H9 (cell line): ENCODE data around the gene C1QBP. TPM values are rescaled to one million over a fixed set of nuclear protein-coding genes. Genes with fewer than 3 reads are reported as not detected.

Experiments used
- DNase-seq: peaks from one replicate; pipeline ENCODE4 v3.0.0-alpha.2; 2017
- H2AFZ ChIP-seq: one replicate; pipeline ENCODE4 v1.6.1; 2013; ENCODE audit warnings: mild to moderate bottlenecking, low read length, control low read depth, moderate library complexity
- H2AK5ac ChIP-seq: 2 replicates; pipeline ENCODE4 v1.6.1; 2013; ENCODE audit warnings: low read length, control low read depth, mixed read lengths; ENCODE audit not compliant: insufficient read length
- H2BK120ac ChIP-seq: one replicate; pipeline ENCODE4 v1.6.1; 2013; ENCODE audit warnings: low read depth, mild to moderate bottlenecking, low read length, control low read depth, inconsistent platforms; ENCODE audit not compliant: poor library complexity, severe bottlenecking
- H2BK12ac ChIP-seq: 2 replicates; pipeline ENCODE4 v1.6.1; 2013; ENCODE audit warnings: low read length, control low read depth, mixed read lengths, low read depth; ENCODE audit not compliant: insufficient read length
- H2BK15ac ChIP-seq: 2 replicates; pipeline ENCODE4 v1.6.1; 2013; ENCODE audit warnings: low read depth, low read length, control low read depth
- H2BK20ac ChIP-seq: one replicate; pipeline ENCODE4 v1.6.1; 2013; ENCODE audit warnings: low read depth, mild to moderate bottlenecking, low read length, control low read depth, inconsistent platforms; ENCODE audit not compliant: poor library complexity, severe bottlenecking
- H2BK5ac ChIP-seq: 2 replicates; pipeline ENCODE4 v1.6.1; 2013; ENCODE audit warnings: low read length, control low read depth, mixed read lengths; ENCODE audit not compliant: insufficient read length
- H3K14ac ChIP-seq: 2 replicates; pipeline ENCODE4 v1.6.1; 2013; ENCODE audit warnings: low read length, control low read depth; ENCODE audit not compliant: insufficient read depth
- H3K18ac ChIP-seq: 2 replicates; pipeline ENCODE4 v1.6.1; 2013; ENCODE audit warnings: low read depth, mild to moderate bottlenecking, mixed read lengths, low read length, control low read depth; ENCODE audit not compliant: insufficient read length
- H3K23ac ChIP-seq: 2 replicates; pipeline ENCODE4 v1.6.1; 2013; ENCODE audit warnings: low read length, control low read depth, mixed read lengths, low read depth; ENCODE audit not compliant: insufficient read length
- H3K23me2 ChIP-seq: 2 replicates; pipeline ENCODE4 v1.6.1; 2013; ENCODE audit warnings: low read depth, mild to moderate bottlenecking, mixed read lengths, low read length, control low read depth; ENCODE audit not compliant: insufficient read length, poor library complexity, severe bottlenecking
- H3K27ac ChIP-seq: 2 replicates; pipeline ENCODE4 v1.5.1; 2013; ENCODE audit warnings: low read length, control low read depth, mixed read lengths, low read depth; ENCODE audit not compliant: insufficient read length
- H3K27me3 ChIP-seq: 2 replicates; pipeline ENCODE4 v1.6.1; 2013; ENCODE audit warnings: low read length, control low read depth, inconsistent platforms; ENCODE audit not compliant: insufficient read depth
- H3K4ac ChIP-seq: 2 replicates; pipeline ENCODE4 v1.6.1; 2013; ENCODE audit warnings: low read depth, mild to moderate bottlenecking, control low read depth, inconsistent platforms, low read length, moderate library complexity
- H3K4me1 ChIP-seq: 2 replicates; pipeline ENCODE4 v1.6.1; 2013; ENCODE audit warnings: low read length, control low read depth, inconsistent platforms; ENCODE audit not compliant: insufficient read depth
- H3K4me2 ChIP-seq: 2 replicates; pipeline ENCODE4 v1.6.1; 2013; ENCODE audit warnings: low read length, control low read depth, mixed read lengths; ENCODE audit not compliant: insufficient read length, insufficient read depth
- H3K56ac ChIP-seq: 2 replicates; pipeline ENCODE4 v1.6.1; 2013; ENCODE audit warnings: low read depth, mild to moderate bottlenecking, mixed read lengths, low read length, control low read depth; ENCODE audit not compliant: insufficient read length
- H3K79me1 ChIP-seq: 2 replicates; pipeline ENCODE4 v1.6.1; 2013; ENCODE audit warnings: low read depth, mild to moderate bottlenecking, moderate library complexity, low read length, control low read depth, inconsistent platforms; ENCODE audit not compliant: insufficient read depth, poor library complexity, severe bottlenecking
- H3K79me2 ChIP-seq: 2 replicates; pipeline ENCODE4 v1.6.1; 2013; ENCODE audit warnings: low read length, control low read depth, inconsistent platforms; ENCODE audit not compliant: insufficient read depth
- H3K9ac ChIP-seq: 2 replicates; pipeline ENCODE4 v1.6.1; 2013; ENCODE audit warnings: low read length, control low read depth, mixed read lengths; ENCODE audit not compliant: insufficient read length; ENCODE audit errors: extremely low read depth
- H3K9me3 ChIP-seq: one replicate; pipeline ENCODE4 v1.6.1; 2013; ENCODE audit warnings: low read depth, low read length, inconsistent platforms; ENCODE audit not compliant: control insufficient read depth
- H3T11ph ChIP-seq: one replicate; pipeline ENCODE4 v1.6.1; 2013; ENCODE audit warnings: mild to moderate bottlenecking, low read length, control low read depth, inconsistent platforms
- H4K20me1 ChIP-seq: one replicate; pipeline ENCODE4 v1.6.1; 2013; ENCODE audit not compliant: control insufficient read depth, insufficient read length, insufficient read depth
- H4K5ac ChIP-seq: 2 replicates; pipeline ENCODE4 v1.6.1; 2013; ENCODE audit warnings: low read depth, mild to moderate bottlenecking, mixed read lengths, low read length, control low read depth; ENCODE audit not compliant: insufficient read length
- H4K8ac ChIP-seq: replicated peaks from 2 replicates; pipeline ENCODE4 v1.6.1; 2013; ENCODE audit warnings: low read length, control low read depth, mixed read lengths, low read depth; ENCODE audit not compliant: insufficient read length
- H4K91ac ChIP-seq: 2 replicates; pipeline ENCODE4 v1.6.1; 2013; ENCODE audit warnings: low read depth, mild to moderate bottlenecking, moderate library complexity, mixed read lengths, low read length, control low read depth; ENCODE audit not compliant: insufficient read length
- H3K27ac Mint-ChIP-seq, 3 experiments: 2 replicates in 2 of 3; 3 replicates in 1 of 3; pipeline ENCODE4 v1.8.0; 2020 to 2021; ENCODE audit warnings: mixed read lengths in 3 of 3, mild to moderate bottlenecking in 1 of 3, moderate library complexity in 1 of 3
- H3K27me3 Mint-ChIP-seq: 2 replicates; pipeline ENCODE4 v1.8.0; 2021; ENCODE audit warnings: low read depth, mild to moderate bottlenecking, moderate library complexity, mixed read lengths
- H3K36me3 Mint-ChIP-seq, 3 experiments: 2 replicates in 2 of 3; 3 replicates in 1 of 3; pipeline ENCODE4 v1.8.0; 2020 to 2021; ENCODE audit warnings: low read depth in 3 of 3, mixed read lengths in 3 of 3; ENCODE audit not compliant: insufficient read depth in 1 of 3
- H3K4me1 Mint-ChIP-seq, 2 experiments: 2 replicates each; pipeline ENCODE4 v1.8.0; 2020; ENCODE audit warnings: mixed read lengths in 2 of 2
- H3K4me3 Mint-ChIP-seq, 2 experiments: 2 replicates in 1 of 2; 3 replicates in 1 of 2; pipeline ENCODE4 v1.8.0; 2020 to 2021; ENCODE audit warnings: mild to moderate bottlenecking in 2 of 2, mixed read lengths in 2 of 2, moderate library complexity in 1 of 2
- H3K9me3 Mint-ChIP-seq, 2 experiments: 2 replicates in 1 of 2; 3 replicates in 1 of 2; pipeline ENCODE4 v1.8.0; 2020; ENCODE audit warnings: mild to moderate bottlenecking in 2 of 2, mixed read lengths in 2 of 2, moderate library complexity in 1 of 2
- CTCF ChIP-seq: fragments of 200-600 bp; sonication (generic); conservative IDR thresholded peaks from 3 replicates; pipeline ENCODE4 v1.8.0; 2021; ENCODE audit warnings: antibody characterized with exemption, mild to moderate bottlenecking
- WGBS: extraction: QIAGEN DNeasy Blood & Tissue Kit; methylation state at CpG from one replicate; pipeline ENCODE4 v1.1.7; 2013; ENCODE audit warnings: missing lambda C conversion rate, low lambda C conversion rate, mixed read lengths; ENCODE audit not compliant: insufficient read length; ENCODE audit errors: extremely low coverage; 5-methylcytosine and 5-hydroxymethylcytosine counted together
- total RNA-seq: library from RNA; stranded (reverse); gene quantifications from 2 replicates; pipeline ENCODE4 v1.2.1, GENCODE V29; 2021

Gene C1QBP
- total RNA-seq, 1 experiment from 2014 or later = 390 TPM

DNA sequence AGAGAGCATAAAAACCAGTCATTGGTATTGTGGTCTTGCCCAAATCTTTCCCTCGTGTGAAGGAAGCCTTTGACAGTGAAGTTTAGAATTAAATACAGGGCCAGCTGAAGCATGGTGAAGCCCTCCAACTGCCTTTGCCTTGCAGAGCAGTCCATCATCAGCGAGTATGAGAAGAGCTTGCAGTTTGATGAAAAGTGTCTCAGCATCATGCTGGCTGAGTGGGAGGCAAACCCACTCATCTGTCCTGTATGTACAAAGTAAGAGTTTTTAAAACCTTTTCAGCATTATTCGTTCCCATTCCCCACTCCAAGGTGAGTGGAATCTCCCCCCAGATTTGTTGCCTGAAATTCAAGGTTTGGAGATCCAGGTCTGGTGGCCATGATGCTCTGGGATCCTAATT lies 13.1 kb downstream of the C1QBP start:
- WGBS = no CpG with 5 or more reads among the region's 3 CpGs
- Histone ChIP-seq H3K23ac (no peak overlapping the region), H4K5ac (no peak overlapping the region), H2AK5ac (no peak overlapping the region), H3K4me2 (no peak overlapping the region), H3K27me3 (no peaks in the 10 kb centered on the region), H3K27ac (no peak overlapping the region), H4K91ac (no peak overlapping the region), H3K56ac (no peak overlapping the region), H3K23me2 (no peaks in the 10 kb centered on the region), H3K18ac (no peak overlapping the region), H2AFZ (no peak overlapping the region), H3K9me3 (no peaks in the 10 kb centered on the region), H3K79me2 (peaks cover 3% of the 10 kb centered on the region; the same call in 1 of the 2 replicates), H2BK5ac (no peak overlapping the region), H3K79me1 (peaks cover 2% of the 10 kb centered on the region), H3K4ac (no peak overlapping the region), H2BK120ac (no peak overlapping the region), H3K4me1 (no peaks in the 10 kb centered on the region), H3T11ph (no peak overlapping the region), H2BK15ac (no peak overlapping the region), H4K8ac (no peak overlapping the region), H2BK20ac (no peak overlapping the region), H4K20me1 (no peaks in the 10 kb centered on the region), H2BK12ac (no peak overlapping the region), H3K9ac (no peak overlapping the region), H3K14ac (no peak overlapping the region)
- DNase-seq = no peak
- TF ChIP-seq CTCF = no peak
- H3K4me3 Mint-ChIP-seq = no peak overlapping the region
- no peaks in the 10 kb centered on the region for H3K9me3 Mint-ChIP-seq
- peaks cover 5 to 10% of the 10 kb centered on the region in 2 experiments for H3K4me1 Mint-ChIP-seq
- H3K36me3 Mint-ChIP-seq = peaks cover 57 to 94% (median 78%) of the 10 kb centered on the region in 3 experiments; a peak in 6 of 7 replicates
- no peaks in the 10 kb centered on the region for H3K27me3 Mint-ChIP-seq
- no peak overlapping the region for H3K27ac Mint-ChIP-seq
